Thyroid gland (tissue), 4 donors: Measurements from ENCODE around the gene GALNT9.

Experiments used
- CTCF ChIP-seq, 6 experiments: fragments of 200-600 bp in 3 of 6; fragments of 450-650 bp in 3 of 6; sonication (generic) in 3 of 6; IDR thresholded peaks; one replicate each; pipeline ENCODE4 v1.5.1; 2016 to 2019; ENCODE audit warnings: antibody characterized with exemption in 6 of 6, mild to moderate bottlenecking in 2 of 6, inconsistent platforms in 1 of 6, moderate library complexity in 1 of 6
- POLR2A ChIP-seq, 2 donors: fragments of 450-650 bp; IDR thresholded peaks; one replicate each; pipeline ENCODE4 v1.6.1; 2017; ENCODE audit warnings: antibody characterized with exemption in 2 of 2, mild to moderate bottlenecking in 2 of 2, moderate library complexity in 1 of 2

GRCh38 chr12:132266370-132266769 is 63.0 kb downstream of the GALNT9 start:
- TF ChIP-seq CTCF (IDR thresholded peaks at IDR 0.05), result no peak
- TF ChIP-seq POLR2A (IDR thresholded peaks at IDR 0.05), result no peak
